ENCODE measurements around the gene HRH2.
"Not testable (repeated sequence)": the region's sequence is repeated elsewhere in the genome, so short reads cannot be mapped to it uniquely, and the experiment has no call there.

The HRH2 gene, protein sequence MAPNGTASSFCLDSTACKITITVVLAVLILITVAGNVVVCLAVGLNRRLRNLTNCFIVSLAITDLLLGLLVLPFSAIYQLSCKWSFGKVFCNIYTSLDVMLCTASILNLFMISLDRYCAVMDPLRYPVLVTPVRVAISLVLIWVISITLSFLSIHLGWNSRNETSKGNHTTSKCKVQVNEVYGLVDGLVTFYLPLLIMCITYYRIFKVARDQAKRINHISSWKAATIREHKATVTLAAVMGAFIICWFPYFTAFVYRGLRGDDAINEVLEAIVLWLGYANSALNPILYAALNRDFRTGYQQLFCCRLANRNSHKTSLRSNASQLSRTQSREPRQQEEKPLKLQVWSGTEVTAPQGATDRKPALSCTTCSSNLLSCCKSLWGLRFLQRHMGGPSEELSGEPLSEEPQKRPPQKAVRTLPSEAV

DNA sequence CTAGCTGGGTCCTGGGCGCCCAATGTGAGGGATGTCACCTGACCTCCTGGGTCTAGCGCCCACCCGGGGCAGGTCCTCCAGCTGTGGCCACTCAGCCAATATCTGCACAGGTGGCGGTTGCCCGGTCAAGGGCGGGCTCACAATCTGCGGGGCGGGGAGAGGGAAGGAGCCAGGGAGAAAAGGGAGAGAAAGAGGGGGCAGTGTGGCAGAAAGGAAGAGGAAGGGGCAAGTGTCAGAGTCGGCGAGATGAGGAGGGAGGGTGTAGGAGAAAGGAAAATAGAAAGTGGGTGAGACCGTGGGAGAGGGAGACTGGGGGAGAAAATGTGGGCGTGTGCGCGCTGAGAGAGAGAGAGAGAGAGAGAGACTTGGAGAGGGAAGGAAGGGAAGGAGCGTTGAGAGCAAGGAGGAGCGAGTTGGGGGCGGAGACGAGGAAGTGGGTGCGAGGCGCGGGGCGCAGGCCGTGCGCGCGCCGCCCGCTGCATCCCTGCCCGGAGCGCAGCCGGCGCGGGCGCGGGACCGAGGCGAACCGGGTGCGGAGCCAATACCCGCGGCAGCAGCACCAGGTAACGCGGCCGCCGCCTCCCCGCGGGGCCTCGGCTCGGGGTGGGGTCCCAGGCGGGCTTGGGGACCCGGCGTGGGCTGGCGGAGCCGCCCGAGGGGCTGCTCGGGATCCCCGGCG, at the start of gene HRH2:
Gene HRH2 (plus strand): TSS at position 479 of the 679 bp plus-strand sequence. CDS start 25,163 bp downstream, outside the sequence.
- no peak for DNase-seq (ENCODE audit: low spot score)

DNA sequence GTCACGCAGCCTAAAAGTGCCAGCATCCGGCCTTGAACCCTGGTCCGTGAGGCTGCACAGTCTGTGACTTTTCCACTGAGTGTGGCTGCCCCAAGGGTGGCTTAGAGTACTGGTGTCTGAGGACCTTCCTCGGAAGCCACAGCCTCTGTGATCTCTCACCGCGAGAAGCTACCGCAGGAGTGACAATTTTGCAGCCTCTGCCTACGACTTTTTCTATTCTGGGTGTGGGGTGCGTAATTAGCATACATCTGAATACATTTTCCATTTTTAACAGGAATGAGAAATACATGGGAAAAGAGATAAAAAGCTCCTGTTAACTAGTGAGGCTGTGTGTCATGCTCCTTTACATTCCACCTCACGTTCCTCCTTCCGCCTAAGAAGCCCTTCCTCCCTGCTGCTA, 48.3 kb upstream of the HRH2 start:
- no peak for DNase-seq (ENCODE audit: low spot score)

DNA sequence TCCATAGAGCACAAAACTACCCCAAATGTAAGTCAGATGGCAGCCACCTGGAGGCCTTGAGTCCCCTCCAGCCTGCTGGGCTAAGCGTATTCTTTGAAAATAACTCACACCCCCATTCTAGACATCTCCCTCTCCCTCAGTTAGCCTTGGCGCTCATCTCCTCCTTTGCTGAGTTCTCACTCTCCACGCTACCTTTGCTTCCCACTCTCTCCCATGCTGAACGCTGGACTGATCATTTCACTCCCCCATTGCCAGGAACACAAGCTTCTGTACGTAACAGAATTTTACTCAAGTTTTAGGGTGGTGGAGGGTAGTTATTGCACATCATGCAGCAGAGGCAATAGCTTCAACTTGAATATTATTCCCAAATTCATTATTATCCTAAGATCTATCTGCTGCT, 47.5 kb upstream of the HRH2 start:
- DNase-seq (ENCODE audit: low spot score), result no peak

DNA sequence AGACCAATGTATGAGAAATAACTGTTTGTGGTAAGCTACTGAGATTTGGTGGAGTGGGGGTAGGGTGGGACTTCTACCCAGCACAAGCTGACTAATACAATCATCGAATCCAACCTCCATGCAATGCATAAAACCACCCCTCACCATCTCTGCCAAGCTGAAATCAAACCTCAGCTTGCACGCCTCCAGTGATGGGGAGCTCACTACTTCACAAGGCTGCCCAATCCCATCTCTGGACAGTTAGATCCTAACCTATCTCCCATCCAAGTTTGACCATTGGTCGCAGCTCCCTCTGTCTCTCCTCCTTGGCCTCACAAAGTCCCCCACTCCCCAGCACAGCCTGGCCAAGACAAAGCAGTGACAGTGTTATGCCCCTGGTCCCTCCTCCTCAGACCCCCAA, 47.0 kb upstream of the HRH2 start:
- no peak for DNase-seq (ENCODE audit: low spot score)

DNA sequence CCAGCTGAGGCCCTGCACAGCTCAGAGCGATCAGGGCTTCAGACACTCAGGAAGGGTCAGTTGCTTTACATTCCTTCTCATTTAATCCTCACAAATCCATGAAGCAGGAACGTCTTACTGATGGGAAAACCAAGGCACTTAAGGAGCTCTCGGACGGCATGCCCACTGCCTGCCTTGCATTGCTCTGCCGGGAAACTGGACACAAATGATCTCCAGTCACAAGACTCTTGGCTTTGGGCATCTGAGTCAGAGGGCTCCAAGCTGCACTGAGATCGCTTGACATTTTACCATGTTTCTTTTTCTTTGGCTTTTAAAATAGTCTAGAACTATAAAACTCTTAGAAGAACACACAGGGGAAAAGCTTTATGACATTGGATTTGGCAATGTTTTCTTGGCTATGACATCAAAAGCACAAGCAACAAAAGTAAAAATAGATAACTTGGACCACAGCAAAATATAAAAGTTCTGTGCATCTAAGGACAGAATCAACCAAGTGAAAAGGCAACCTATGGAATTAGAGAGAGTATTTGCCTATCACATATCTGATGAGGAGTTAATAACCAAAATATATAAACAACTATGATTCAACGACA, 43.6 kb upstream of the HRH2 start:
- no peak for DNase-seq (ENCODE audit: low spot score)

DNA sequence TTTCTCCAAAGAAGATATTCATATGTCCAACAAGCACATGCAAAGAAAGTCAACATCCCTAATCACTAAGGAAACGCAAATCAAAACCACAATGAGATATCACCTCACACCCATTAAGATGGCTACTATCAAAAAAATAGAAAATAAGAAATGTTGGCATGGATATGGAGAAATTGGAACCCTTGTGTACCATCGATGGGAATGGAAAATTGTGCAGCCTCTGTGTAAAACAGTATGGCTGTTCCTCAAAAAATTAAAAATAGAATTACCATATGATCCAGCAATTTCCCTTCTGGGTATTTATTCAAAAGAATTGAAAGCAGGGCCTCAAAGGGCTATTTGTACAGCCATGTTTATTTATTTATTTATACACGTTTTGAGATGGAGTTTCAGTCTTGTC, 43.0 kb upstream of the HRH2 start:
- no peak for DNase-seq (ENCODE audit: low spot score)

DNA sequence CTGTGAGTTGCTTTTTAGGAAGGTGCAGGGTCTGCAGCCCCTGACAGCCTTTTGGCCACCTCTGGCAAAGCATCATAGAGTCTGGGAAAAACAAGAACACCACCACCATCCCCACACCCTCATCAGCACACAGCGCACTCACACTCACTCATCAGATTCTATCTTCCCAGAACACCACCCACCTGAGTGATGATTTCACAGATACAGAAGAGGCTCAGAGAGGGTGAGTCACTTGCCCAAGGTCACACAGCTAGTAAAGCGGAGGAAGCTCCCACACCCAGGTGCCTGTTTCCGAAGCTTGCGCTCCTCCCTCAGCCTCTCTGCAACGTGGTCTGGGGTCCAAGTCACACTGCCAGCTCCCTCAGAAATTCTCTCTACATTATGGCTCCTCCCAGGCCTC, 41.8 kb upstream of the HRH2 start:
- no peak for DNase-seq (ENCODE audit: low spot score)

DNA sequence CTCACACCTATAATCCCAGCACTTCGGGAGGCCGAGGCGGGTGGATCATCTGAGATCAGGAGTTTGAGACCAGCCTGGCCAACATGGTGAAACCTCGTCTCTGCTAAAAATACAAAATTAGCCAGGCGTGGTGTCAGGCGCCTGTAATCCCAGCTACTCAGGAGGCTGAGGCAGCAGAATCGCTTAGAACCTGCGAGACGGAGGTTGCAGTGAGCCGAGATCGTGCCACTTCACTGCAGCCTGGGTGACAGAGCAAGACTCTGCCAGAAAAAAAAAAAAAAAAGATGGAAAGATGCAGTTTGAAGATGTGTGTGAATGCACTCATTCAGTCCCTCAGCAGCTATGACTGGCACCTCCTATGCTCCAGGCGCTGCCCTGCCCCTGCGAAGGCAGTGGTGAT, 41.3 kb upstream of the HRH2 start:
- not testable (repeated sequence) for DNase-seq (ENCODE audit: low spot score)

DNA sequence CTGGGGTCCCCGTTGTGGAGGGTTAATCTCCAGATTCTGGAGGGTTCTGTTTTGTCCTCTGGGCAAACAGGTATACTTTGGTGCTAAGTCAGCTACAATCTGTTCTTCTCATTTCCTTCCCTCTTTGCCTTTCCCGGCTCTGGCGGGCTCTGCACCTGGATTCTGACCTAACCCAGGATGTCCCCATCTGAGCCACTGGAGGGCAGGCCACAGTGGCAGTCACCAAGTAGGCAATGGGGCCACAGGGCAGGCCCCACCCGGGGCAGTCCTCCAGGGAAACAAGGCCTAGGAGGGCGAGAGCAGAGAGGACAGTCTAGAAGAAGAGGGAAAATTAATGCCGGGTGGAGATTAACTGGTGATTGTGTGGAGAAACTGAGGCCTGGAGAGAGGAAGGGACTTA, 40.4 kb upstream of the HRH2 start:
- no peak for DNase-seq (ENCODE audit: low spot score)

DNA sequence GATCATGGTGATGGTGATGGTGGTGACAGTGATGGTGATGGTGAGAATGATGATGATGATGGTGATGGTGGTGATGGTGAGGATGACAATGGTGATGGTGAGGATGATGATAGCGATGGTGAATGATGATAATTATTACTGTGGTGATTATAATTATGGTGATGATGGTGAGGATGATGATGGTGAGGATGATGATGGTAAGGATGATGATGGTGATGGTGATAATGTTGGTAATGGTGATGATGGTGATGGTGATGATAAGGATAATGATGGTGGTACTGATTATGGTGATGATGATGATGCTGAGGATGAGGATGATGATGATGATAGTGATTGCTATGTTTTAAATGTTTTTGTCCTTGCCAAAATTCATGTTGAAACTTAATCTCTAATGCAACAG, 37.3 kb upstream of the HRH2 start:
- DNase-seq (ENCODE audit: low spot score), result no peak

DNA sequence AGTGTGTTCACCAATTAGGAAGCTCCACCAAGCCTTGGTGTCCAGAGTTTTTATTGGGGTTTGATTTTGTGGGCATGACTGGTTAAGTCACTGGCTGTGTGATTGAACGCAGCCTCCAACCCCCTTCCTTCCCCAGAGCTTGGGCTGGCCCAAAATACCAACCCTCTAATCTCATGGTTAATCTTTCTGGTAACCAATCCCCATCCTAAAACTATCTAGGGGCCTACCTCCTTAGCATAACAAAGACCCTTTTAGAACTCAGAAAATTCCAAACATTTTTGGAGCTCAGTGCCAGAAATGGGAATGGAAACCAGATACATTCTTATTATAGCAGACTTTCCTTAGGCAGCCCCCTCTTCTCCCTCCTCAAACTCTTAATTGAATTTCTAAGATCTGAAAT, 35.9 kb upstream of the HRH2 start:
- no peak for DNase-seq (ENCODE audit: low spot score)

DNA sequence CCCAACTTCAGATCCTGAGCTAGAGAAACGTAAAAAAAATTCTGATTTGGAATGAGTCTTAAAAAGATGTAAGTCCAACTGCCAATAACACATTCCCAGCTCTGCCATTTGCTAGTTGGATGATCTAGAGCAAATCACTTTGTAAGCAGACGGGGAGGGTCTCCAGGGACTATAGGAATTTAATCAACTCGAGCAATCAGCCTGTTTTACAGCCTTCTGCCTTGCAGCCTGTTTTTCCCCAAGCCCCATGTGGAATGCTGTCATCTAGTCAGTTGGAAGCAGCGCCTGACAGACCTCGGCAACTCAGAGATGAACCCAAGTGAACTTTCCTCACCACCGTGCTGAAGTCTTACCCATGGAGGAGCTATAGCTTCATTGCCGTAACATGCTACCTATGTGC, 34.8 kb upstream of the HRH2 start:
- no peak for DNase-seq (ENCODE audit: low spot score)

DNA sequence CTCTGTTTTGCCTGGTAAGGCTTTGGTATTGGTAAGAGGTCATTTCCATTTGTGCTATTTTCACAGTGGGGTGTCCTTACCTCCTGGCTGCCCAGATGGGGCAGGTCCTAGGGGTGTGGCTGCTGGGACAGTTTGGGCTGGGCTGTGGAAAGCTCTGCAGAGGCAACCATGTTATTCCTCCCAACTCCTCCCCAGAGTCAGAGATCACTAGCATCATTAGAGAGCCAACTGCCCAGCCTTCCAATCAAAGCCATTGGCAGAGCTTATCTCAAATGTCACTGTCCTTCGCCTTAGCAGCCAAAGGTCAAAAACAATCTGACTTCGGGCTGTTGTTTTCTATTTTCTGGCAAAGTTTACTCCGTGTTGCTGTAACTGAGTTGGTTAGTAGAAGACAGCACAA, 33.6 kb upstream of the HRH2 start:
- DNase-seq (ENCODE audit: low spot score), result no peak

DNA sequence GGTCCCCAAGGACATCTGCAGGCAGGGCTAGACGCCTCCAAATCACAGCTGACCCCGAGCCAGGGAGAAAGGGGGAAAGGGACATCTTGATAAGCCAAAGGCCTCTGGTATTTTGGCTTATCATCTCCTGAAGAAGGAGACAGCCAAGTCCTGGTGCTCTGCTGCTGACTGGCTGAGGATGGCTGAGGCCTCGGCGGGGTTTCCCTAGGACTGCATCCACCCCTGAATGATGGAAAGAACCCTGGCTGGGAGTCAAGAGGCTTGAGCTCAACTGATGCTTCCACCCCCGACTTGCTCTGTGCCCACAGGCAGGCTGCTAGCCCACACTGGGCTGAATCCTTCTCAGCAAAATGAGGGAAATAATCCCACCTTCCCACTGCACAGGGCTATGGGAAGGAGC, 30.9 kb upstream of the HRH2 start:
- DNase-seq (ENCODE audit: low spot score), result no peak

DNA sequence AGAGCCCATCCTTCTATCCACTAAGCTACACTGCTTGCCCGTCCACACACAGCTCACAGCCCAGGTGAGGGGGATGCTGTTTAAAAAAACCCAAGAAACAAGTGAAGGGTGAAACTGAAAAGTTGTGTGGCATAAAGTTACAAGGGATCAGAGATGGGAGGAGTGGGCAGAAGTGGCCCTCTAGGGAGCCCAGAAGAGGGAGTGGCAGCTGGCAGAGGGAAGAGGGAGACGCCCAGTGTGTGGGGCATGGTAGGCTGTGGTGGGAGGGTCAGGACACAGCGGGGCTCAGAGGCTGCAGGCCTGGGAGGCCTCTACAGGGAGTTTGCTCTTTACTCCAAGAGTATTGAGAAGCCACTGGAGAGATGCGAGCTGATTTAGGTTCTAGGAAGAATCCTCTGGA, 30.1 kb upstream of the HRH2 start:
- DNase-seq (ENCODE audit: low spot score), result no peak

DNA sequence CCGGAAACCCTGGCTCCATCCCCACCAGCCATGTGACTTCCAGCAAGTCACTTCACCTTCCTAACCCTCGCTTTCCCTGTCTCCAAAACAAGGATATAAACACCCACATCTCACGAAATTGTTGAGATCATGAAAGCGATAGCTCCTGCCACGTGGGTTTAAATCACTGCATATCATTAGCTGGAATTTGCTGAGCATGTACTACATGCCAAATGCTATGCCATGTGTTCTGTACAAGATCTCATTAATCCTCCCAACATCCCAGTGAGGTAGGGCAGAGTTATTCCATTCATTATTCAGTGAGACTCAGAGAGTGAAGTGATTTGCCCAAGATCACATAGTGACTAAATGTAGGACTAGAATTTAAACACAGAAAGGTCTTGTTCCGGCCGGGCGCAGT, 29.2 kb upstream of the HRH2 start:
- no peak for DNase-seq (ENCODE audit: low spot score)

DNA sequence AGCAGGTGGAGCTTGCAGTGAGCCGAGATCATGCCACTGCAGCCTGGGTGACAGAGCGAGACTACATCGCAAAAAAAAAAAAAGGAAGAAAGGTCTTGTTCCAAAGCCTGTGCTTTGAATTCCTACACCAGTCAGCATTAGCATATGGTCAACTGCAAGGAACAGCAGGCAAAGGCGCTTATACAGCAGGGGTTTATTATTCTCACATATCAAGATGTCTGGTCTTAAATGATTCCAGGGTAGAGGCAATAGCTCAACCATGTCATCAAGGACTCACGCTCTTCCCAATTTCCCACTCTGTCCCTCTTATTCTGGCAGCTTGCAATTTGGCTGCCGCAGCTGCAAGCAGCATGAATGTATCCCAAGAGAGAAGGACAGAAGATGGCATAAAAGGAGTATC, 28.6 kb upstream of the HRH2 start:
- no peak for DNase-seq (ENCODE audit: low spot score)

DNA sequence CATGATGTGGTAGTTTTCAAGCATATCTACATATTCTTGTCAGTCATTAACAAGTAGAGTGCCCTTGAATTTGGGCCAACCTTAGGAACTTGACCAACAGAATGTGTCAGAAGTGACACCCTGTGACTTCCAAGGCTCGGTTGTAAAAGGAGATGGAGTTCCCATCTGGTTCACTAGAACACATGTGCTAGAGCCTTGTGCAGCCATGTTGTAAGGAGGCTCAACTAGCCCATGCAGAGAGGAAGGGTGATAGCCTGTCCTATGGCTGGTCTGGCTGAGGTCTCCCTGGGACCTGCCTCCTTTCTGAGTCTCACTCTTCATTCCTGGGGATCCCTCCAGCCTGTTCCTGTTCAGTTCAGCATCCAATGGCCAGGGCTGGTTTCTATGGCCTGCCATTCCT, 28.1 kb upstream of the HRH2 start:
- DNase-seq (ENCODE audit: low spot score), result no peak

DNA sequence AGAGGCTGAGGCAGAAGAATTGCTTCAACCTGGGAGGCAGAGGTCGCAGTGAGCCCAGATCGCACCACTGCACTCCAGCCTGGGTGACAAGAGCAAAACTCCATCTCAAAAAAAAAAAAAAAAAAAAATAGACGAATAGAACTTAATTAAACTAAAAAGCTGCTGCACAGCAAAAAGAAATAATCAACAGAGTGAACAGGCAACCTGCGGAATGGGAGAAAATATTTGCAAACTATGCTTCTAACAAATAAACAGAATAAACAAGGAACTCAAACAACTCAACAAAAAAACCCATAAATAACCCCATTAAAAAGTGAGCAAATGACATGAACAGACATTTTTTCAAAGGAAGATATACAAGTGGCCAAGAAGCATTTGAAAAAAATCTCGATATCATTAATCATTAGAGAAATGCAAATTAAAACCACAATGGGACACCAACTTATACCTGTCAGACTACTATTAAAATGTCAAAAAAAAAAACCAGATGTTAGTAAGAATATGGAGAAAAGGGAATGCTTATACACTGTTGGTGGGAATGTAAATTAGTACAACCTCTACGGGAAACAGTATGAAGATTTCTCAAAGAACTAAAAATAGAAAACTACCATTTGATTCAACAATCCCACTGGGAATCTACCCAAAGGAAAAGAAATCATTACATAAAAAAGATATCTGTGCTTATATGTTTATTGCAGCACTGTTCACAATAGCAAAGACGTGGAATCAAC, 21.9 kb upstream of the HRH2 start:
- no peak for DNase-seq (ENCODE audit: low spot score)

DNA sequence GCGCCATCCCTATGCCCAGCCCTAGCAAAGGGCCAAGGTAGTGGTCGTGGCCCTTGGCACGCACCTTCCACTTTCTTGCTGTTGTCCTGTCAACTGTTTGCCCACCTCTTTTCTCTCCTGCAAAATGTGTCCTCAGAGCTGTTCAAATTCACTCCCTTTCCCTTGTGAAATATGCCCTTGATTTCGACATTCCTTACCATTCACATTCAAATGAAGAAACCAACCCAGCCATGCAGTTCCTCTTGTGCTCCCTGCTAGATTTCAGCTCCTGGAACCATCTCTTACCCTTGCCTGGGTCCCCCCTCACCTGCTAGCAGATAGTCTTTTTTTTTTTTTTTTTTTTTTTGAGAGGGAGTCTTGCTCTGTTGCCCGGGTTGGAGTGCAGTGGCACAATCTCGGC, 19.6 kb upstream of the HRH2 start:
- no peak for DNase-seq (ENCODE audit: low spot score)

DNA sequence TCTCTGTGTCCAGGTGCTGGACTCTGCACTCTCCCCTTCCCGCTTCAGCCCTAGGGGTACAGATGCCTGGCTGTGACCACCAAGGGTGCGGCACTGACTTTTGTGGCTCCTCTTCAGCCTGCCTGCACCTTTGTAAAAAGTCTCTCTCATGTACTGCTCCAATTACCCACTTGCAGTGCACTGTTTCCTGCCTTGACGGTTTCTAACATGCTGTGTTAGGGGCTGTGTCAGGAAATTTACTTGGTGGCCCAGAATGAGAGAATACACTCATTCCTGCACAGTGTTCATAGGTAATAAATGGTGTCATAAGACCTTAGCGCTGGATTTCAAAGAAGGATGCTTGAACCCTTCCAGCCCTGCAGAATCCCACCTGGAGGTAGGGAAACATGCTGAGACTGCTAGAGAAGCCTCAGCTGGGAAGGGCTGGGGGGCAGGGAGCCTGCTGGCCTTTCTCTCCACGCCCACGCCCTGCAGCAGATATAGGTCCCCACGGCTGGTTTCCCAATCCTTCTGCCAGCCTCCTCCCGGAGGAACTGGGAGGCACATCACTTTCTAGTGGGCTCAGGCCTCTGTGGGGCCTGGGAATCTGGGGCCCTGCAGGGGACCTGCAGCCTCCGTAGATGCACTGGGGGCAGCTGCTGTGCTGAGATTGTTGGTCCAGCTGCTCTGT, 17.6 kb upstream of the HRH2 start:
- DNase-seq (ENCODE audit: low spot score), result no peak

DNA sequence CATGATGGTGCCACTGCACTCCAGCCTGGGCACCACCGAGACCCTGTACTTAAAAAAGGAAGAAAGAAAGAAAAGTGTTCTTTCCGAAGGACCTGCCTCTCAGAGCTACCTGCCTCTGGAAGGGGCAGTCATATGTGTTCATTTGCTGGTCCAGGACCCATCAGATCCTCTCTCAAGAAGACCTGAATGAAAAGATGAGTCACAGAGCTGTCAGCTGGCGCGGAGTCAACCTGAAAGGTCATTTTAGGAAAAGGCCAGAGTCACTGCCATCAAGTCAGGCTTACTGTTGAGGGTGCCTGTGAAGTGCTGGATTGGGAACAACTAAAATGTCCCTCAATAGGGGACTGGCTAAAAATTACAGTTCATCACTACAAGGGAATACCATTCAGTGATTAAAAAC, 14.9 kb upstream of the HRH2 start:
- DNase-seq (ENCODE audit: low spot score), result no peak
